NB4 (cell line): ENCODE results near the gene PCCA.

Source experiments
- MYC ChIP-seq: IDR thresholded peaks from 2 replicates; pipeline ENCODE4 v1.6.1; 2011; ENCODE audit warnings: low read depth, low read length
- POLR2A ChIP-seq: IDR thresholded peaks from 2 replicates; pipeline ENCODE4 v1.6.1; 2011; ENCODE audit warnings: mild to moderate bottlenecking; ENCODE audit not compliant: insufficient read length; ENCODE audit errors: extremely low read depth
- TF ChIP-seq, protein P1 (sequence below): IDR thresholded peaks from one replicate; pipeline ENCODE4 v1.5.1; 2012; ENCODE audit warnings: low read depth, low read length
- TF ChIP-seq, protein P2 (sequence below): IDR thresholded peaks from 2 replicates; pipeline ENCODE4 v1.6.1; 2011; ENCODE audit warnings: low read depth, low read length

DNA sequence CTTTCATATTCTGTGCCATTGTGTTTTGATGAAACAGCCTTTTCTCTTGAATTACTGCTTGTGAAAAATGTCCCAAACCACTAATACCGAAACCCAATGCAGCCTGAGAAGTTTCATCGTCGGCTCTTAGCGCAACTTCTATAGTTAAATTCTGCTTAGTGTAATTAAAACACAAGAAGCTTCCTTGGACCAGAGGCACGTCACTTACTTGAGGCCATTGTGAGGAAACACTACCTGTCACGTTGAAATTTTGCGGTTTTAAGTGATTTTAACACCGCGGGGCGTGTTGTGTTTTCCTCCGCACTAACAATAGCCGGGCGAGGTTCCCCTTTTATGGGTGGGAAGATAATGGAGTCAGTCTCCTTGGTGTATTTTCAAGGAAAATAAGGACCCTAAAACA is 428.8 kb downstream of the PCCA start:
- TF ChIP-seq, protein P1, sequence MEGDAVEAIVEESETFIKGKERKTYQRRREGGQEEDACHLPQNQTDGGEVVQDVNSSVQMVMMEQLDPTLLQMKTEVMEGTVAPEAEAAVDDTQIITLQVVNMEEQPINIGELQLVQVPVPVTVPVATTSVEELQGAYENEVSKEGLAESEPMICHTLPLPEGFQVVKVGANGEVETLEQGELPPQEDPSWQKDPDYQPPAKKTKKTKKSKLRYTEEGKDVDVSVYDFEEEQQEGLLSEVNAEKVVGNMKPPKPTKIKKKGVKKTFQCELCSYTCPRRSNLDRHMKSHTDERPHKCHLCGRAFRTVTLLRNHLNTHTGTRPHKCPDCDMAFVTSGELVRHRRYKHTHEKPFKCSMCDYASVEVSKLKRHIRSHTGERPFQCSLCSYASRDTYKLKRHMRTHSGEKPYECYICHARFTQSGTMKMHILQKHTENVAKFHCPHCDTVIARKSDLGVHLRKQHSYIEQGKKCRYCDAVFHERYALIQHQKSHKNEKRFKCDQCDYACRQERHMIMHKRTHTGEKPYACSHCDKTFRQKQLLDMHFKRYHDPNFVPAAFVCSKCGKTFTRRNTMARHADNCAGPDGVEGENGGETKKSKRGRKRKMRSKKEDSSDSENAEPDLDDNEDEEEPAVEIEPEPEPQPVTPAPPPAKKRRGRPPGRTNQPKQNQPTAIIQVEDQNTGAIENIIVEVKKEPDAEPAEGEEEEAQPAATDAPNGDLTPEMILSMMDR: no peak
- TF ChIP-seq POLR2A (no peak), MYC (no peak)
- TF ChIP-seq, protein P2, sequence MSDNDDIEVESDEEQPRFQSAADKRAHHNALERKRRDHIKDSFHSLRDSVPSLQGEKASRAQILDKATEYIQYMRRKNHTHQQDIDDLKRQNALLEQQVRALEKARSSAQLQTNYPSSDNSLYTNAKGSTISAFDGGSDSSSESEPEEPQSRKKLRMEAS: no peak
